Activated CD8-positive, alpha-beta T cell treated with anti-CD3 and anti-CD28 coated beads, Interleukin-2, amount 10 ng/mL, durations not matched to agents 7 days and 5 days (primary cell): ENCODE measurements around the gene ITIH2. TPM values are rescaled to one million over a fixed set of nuclear protein-coding genes. Genes with fewer than 3 reads are reported as not detected.
"Not testable (repeated sequence)": the region's sequence is repeated elsewhere in the genome, so short reads cannot be mapped to it uniquely, and the experiment has no call there.

Experiments
- ATAC-seq: fragments of 150-1000 bp; cut with Tn5 transposase; one replicate; pipeline ENCODE4 v1.10.0; 2021; ENCODE audit warnings: moderate library complexity
- CTCF ChIA-PET: fragments of 350-600 bp; sonication (Branson Sonifier 250); formaldehyde crosslinking; loops from one replicate; lab custom pipeline; 2021; ENCODE audit warnings: antibody characterized with exemption; lab: Charles Lee
- POLR2A ChIA-PET: fragments of 350-600 bp; sonication (Branson Sonifier 250); formaldehyde crosslinking; loops from one replicate; lab custom pipeline; 2021; ENCODE audit warnings: antibody characterized with exemption; lab: Charles Lee
- DNase-seq: peaks from one replicate; pipeline ENCODE4 v3.0.0-alpha.2; 2020
- H3K27ac Mint-ChIP-seq: one replicate; pipeline ENCODE4 v1.8.0; 2021; ENCODE audit warnings: mild to moderate bottlenecking, mixed read lengths
- H3K27me3 Mint-ChIP-seq: one replicate; pipeline ENCODE4 v1.8.0; 2021; ENCODE audit warnings: low read depth, mixed read lengths
- H3K36me3 Mint-ChIP-seq: one replicate; pipeline ENCODE4 v1.8.0; 2021; ENCODE audit warnings: low read depth, mixed read lengths
- H3K4me1 Mint-ChIP-seq: one replicate; pipeline ENCODE4 v1.8.0; 2021; ENCODE audit warnings: low read depth, mixed read lengths
- H3K4me3 Mint-ChIP-seq: one replicate; pipeline ENCODE4 v1.8.0; 2021; ENCODE audit warnings: mild to moderate bottlenecking, mixed read lengths
- H3K9me3 Mint-ChIP-seq: one replicate; pipeline ENCODE4 v1.8.0; 2022; ENCODE audit warnings: mixed read lengths; ENCODE audit not compliant: insufficient read depth
- total RNA-seq, 2 experiments: library from RNA; stranded (reverse); gene quantifications; one replicate each; pipeline ENCODE4 v1.2.3, GENCODE V29; 2021

The ITIH2 gene
- total RNA-seq, 2 experiments from 2014 or later = not detected

DNA sequence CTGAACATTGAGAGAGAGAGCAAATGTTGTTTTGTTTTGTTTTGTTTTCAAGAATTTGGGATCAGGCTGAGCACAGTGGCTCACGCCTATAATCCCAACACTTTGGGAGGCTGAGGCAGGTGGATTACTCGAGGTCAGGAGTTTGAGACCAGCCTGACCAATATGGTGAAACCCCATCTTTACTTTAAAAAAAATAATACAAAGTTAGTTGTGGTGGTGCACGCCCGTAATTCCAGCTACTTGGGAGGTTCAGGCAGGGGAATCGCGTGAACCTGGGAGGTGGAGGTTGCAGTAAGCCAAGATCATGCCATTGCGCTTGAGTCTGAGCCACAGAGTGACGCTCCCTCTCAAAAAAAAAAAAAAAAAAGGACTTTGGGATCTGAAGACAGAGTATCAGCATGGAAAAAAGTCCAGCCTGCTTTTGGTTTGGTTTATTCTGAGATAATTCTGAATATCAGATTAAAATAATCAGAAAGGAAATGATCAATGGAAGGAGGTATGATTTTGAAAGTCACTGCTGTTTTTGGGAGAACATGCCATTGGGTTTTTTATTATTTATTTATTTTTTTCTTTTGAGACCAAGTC, 1.9 kb upstream of the ITIH2 start:
- CTCF ChIA-PET = interaction anchor here (1.1 kb wide), 1 partner anchor 14 kb away, joined by 6 read pairs; no protein-coding TSS in a partner anchor
- ATAC-seq = no peak
- H3K4me1 Mint-ChIP-seq = no peaks in the 10 kb centered on the region

DNA sequence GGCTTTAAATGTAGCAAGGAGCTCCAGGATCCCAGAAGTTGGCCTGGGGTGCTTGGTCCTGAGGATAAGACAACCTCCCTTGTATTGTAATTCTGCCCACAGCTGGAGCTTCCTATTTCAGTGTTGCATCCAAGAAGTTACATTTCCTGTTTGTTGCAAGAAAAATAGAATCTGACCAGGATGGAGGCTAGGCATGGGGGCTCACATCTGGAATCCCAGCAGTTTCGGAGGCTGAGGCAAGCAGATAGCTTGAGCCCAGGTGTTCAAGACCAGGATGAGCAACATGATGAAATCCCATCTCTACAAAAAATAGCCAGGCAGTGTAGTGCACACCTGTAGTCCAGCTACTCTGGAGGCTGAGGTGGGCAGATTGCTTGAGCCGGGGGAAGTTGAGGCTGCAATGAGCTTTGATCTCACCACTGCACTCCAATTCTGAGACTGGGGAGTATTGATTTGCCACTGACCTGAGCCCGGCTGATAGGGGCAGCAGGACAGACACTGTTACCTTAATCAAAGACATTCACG, 766 bp upstream of the ITIH2 start:
- Mint-ChIP-seq H3K27me3 (peaks cover 38% of the 10 kb centered on the region), H3K36me3 (no peaks in the 10 kb centered on the region), H3K4me3 (no peak overlapping the region), H3K27ac (no peak overlapping the region), H3K9me3 (no peaks in the 10 kb centered on the region), H3K4me1 (no peaks in the 10 kb centered on the region)
- ChIA-PET POLR2A (no interaction called here), CTCF (interaction anchor here (1.1 kb wide), 1 partner anchor 15 kb away, joined by 6 read pairs; no protein-coding TSS in a partner anchor)
- no peak for ATAC-seq
- no peak for DNase-seq

More for the DNA sequence above, 1.9 kb upstream of the ITIH2 start:
- Mint-ChIP-seq H3K27me3 (peaks cover 30% of the 10 kb centered on the region), H3K9me3 (no peaks in the 10 kb centered on the region), H3K27ac (no peak overlapping the region), H3K36me3 (no peaks in the 10 kb centered on the region), H3K4me3 (no peak overlapping the region)
- no peak for DNase-seq
- POLR2A ChIA-PET = no interaction called here

DNA sequence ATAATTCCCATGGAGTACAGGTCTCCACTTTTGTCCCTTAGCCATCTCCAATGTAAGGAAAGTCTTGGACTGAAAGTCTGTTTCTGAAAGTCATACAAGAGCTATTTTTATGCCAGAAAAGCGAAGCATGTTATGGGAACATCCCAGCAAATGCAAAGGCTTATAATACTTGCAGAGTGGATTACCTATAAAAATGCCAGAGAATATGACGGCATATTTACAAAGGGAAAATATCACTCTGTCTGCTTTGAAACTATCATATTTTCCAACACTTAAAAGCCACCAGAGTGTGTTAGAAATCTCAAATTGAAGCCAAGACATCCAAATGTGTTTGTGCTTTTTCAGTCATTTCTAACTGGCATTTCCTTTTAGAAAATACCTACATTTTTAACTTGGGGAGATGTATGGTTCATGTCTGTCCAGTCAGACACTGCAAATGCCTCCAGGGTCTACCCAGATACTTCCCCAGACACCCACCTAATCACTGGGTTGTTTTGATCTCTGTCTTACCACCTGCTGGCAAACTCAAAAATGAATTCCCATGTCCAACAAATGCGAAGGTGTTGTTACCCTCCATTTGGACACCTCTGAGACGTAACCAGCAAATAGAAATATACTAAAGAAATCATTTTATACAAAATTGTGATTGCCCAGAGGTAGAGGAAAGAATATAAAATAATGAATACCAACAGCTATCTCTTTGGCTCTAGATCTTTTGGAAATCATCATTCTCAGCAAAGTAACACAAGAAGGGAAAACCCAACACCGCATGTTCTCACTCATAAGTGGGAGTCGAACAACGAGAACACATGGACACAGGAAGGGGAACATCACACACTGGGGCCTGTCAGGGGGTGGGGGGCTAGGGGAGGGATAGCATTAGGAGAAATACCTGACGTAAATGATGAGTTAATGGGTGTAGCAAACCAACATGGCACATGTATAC, 1.2 kb downstream of the ITIH2 start:
- H3K9me3 Mint-ChIP-seq = no peaks in the 10 kb centered on the region
- ChIA-PET POLR2A (no interaction called here), CTCF (no interaction called here)
- H3K36me3 Mint-ChIP-seq = no peaks in the 10 kb centered on the region
- no peak for ATAC-seq
- no peak for DNase-seq
- H3K27me3 Mint-ChIP-seq = peaks cover 48% of the 10 kb centered on the region
- no peak overlapping the region for H3K4me3 Mint-ChIP-seq
- H3K4me1 Mint-ChIP-seq = no peaks in the 10 kb centered on the region
- H3K27ac Mint-ChIP-seq = no peak overlapping the region

DNA sequence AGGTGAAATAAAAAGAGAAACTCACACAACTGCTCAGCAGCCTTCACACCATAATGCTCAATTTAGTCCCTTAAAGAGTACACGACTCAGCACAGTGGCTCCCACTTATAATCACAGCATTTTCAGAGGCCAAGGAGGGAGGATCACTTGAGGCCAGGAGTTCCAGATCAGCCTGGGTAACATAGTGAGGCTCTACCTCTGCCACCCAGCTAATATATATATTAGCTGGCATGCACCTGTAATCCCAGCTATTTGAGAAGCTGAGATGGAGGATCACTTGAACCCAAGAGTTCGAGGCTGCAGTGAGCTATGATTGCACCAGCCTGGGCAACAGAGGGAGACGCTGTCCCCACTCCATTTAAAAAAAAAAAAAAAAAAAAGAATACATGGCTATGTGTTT, 2.2 kb downstream of the ITIH2 start:
- Mint-ChIP-seq H3K27ac (no peak overlapping the region), H3K27me3 (peaks cover 48% of the 10 kb centered on the region), H3K36me3 (no peaks in the 10 kb centered on the region), H3K4me1 (no peaks in the 10 kb centered on the region), H3K9me3 (no peaks in the 10 kb centered on the region), H3K4me3 (no peak overlapping the region)
- ChIA-PET CTCF (no interaction called here), POLR2A (no interaction called here)
- ATAC-seq (no peak), DNase-seq (no peak)

DNA sequence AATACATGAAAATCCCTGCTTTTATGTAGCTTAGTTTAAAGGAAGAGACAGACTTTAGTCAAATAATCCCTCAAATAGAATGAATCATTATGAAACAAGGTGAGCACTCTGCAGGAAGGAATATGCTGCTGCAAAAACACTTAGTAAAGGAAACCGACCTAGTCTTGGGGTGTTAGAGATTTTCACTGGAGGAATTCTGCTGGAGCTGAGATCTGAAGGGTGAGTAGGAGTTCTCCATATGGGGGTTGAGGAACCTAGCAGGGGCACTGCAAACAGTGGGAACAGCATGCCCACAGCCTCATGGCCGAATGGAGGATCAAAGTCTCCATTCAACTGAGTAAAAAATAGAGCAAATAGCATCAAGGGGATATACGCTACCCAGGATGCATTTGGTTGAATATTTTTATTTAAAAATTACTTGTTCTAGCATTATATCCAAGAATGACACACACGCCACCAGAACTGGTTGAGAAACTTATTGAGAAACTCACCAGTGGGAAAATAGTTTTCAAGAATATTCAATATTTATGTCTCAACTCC, 3.5 kb downstream of the ITIH2 start:
- H3K4me1 Mint-ChIP-seq = no peaks in the 10 kb centered on the region
- ChIA-PET POLR2A (interaction anchor here (0.6 kb wide), 1 partner anchor 19 kb away, joined by 3 read pairs; no protein-coding TSS in a partner anchor), CTCF (interaction anchor here (1.0 to 1.8 kb wide), 2 partner anchors 18 to 20 kb away, joined by 4 to 5 read pairs; no protein-coding TSS in a partner anchor)
- no peaks in the 10 kb centered on the region for H3K9me3 Mint-ChIP-seq
- no peak overlapping the region for H3K4me3 Mint-ChIP-seq
- peaks cover 46% of the 10 kb centered on the region for H3K27me3 Mint-ChIP-seq
- H3K27ac Mint-ChIP-seq = no peak overlapping the region
- DNase-seq (no peak), ATAC-seq (no peak)
- no peaks in the 10 kb centered on the region for H3K36me3 Mint-ChIP-seq

DNA sequence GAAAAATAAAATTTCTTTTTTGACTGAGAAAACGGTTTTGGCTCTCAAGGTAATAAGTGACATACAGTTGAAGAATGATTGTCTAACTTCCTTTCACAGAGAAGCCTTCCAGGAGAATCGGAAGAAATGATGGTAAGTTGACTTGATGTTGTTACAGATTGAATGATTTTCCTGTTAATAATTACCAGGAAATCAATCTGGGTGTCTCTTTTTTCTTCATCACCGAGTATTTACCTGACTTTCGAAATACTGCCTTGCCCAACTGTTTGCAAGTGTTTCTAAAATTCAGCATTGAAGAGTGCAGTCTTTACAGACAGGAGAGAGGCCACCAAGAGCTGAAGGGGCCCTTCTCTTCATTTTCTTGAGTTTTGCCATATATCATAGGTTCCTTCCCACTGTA, 4.0 kb downstream of the ITIH2 start:
- H3K27ac Mint-ChIP-seq = no peak overlapping the region
- DNase-seq = no peak
- ChIA-PET CTCF (interaction anchor here (1.0 to 1.8 kb wide), 2 partner anchors 19 to 20 kb away, joined by 4 to 5 read pairs; no protein-coding TSS in a partner anchor), POLR2A (interaction anchor here (0.6 kb wide), 1 partner anchor 20 kb away, joined by 3 read pairs; no protein-coding TSS in a partner anchor)
- no peak overlapping the region for H3K4me3 Mint-ChIP-seq
- no peaks in the 10 kb centered on the region for H3K36me3 Mint-ChIP-seq
- H3K9me3 Mint-ChIP-seq = no peaks in the 10 kb centered on the region
- H3K4me1 Mint-ChIP-seq = no peaks in the 10 kb centered on the region
- peaks cover 46% of the 10 kb centered on the region for H3K27me3 Mint-ChIP-seq
- no peak for ATAC-seq

DNA sequence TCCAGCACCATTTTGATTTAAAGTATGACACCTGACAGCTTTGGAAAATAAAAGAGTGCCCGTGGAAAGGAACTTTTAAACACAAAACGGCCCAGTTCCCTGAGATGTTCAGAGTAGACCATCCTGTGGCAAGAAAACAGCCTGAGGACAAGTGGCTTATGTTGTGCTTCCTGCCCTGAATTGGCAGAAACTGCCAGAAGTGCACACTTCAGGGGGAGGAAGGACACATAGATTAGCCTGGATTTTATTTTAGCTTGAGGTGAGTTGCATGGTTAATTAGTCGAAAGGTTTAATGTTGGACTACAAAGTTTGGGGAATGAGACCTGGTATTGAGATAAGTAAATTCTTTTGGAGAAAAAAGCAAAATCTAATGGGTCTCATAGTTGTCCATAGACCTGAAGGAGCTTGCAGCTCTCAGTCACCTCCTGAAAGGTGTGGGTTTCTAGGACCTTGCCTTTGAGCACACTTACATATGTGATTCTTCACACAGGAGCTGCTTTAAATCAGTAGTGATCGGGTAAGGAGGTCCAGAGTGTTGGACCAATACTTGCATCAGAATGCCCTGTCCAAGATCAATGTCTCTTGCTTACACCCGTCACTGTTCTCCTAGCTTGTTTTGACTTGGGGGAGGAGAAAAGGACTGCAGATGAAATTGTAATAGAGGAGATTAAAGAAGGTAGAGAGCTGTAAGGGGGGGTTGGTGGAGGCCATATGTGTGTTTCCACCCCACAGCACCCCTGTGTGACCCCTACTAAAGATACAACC, 4.9 kb downstream of the ITIH2 start:
- no peak for ATAC-seq
- no peaks in the 10 kb centered on the region for H3K4me1 Mint-ChIP-seq
- H3K36me3 Mint-ChIP-seq = no peaks in the 10 kb centered on the region

DNA sequence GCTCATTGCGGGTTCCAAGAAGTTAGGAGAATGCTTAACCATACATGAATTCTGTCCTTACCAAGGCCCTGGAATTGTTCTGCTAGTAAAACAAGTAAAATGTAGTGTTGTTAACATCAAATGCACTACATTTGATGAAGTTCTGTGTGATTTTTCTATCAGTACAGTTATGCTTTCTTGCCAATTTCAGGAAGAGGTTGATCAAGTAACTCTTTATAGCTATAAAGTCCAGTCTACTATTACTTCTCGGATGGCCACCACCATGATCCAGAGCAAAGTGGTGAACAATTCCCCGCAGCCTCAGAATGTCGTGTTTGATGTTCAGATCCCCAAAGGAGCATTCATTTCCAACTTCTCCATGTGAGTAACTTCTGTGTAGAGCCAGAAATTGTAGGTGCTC, 5.7 kb downstream of the ITIH2 start:
- no peaks in the 10 kb centered on the region for H3K9me3 Mint-ChIP-seq
- H3K36me3 Mint-ChIP-seq = no peaks in the 10 kb centered on the region
- H3K27me3 Mint-ChIP-seq = peaks cover 33% of the 10 kb centered on the region
- H3K27ac Mint-ChIP-seq = no peak overlapping the region
- H3K4me3 Mint-ChIP-seq = no peak overlapping the region
- no peaks in the 10 kb centered on the region for H3K4me1 Mint-ChIP-seq
- DNase-seq (no peak), ATAC-seq (no peak)
- POLR2A ChIA-PET = no interaction called here
- CTCF ChIA-PET = interaction anchor here (2.4 kb wide), 1 partner anchor 22 kb away, joined by 9 read pairs; no protein-coding TSS in a partner anchor

More for the DNA sequence above, 4.9 kb downstream of the ITIH2 start:
- ChIA-PET CTCF (interaction anchor here (2.4 kb wide), 1 partner anchor 21 kb away, joined by 9 read pairs; no protein-coding TSS in a partner anchor), POLR2A (no interaction called here)
- no peak overlapping the region for H3K27ac Mint-ChIP-seq
- peaks cover 38% of the 10 kb centered on the region for H3K27me3 Mint-ChIP-seq
- no peak for DNase-seq
- H3K4me3 Mint-ChIP-seq = no peak overlapping the region
- H3K9me3 Mint-ChIP-seq = no peaks in the 10 kb centered on the region

DNA sequence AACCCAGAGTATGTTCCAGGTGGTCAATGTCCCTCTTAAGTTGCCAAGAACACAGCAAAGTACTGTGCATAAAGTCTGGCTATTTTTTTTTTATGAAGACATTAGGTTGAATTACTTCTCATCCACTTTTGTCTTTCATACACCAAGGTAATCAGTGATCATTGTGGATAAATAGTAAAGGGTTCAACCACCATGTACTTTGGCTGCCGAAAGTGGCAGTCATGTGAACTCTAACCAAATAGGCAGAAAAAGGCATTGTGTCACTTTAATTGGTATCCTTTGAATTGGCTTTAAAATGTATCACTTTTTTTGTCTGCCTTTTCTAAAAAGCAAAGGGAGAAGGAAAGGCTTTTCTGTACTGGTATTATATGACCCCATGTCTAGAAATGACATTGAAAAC, 7.3 kb downstream of the ITIH2 start:
- DNase-seq (no peak), ATAC-seq (no peak)
- H3K36me3 Mint-ChIP-seq = no peaks in the 10 kb centered on the region
- H3K4me3 Mint-ChIP-seq = no peak overlapping the region
- H3K27me3 Mint-ChIP-seq = peaks cover 30% of the 10 kb centered on the region
- H3K4me1 Mint-ChIP-seq = no peaks in the 10 kb centered on the region
- POLR2A ChIA-PET = no interaction called here
- CTCF ChIA-PET = interaction anchor here (2.4 kb wide), 1 partner anchor 24 kb away, joined by 9 read pairs; no protein-coding TSS in a partner anchor
- no peaks in the 10 kb centered on the region for H3K9me3 Mint-ChIP-seq
- H3K27ac Mint-ChIP-seq = no peak overlapping the region

DNA sequence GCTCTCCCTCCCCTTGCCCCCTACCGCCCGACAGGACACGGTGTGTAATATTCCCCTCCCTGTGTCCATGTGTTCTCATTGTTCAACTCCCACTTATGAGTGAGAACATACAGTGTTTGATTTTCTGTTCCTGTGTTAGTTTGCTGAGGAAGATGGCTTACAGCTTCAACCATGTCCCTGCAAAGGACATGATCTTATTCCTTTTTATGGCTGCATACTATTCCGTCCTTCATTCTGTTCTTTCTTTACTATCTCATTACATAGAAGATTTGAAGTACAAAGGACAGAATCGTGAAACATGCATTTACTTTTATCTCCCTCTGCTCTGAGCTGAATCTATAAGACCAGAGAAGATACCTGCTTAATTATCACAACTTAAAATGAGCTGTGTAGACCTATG, 8.0 kb downstream of the ITIH2 start:
- H3K4me1 Mint-ChIP-seq, H3K4me3 Mint-ChIP-seq, H3K27ac Mint-ChIP-seq, DNase-seq, H3K36me3 Mint-ChIP-seq, ATAC-seq, H3K9me3 Mint-ChIP-seq, POLR2A ChIA-PET: not testable (repeated sequence)
- CTCF ChIA-PET = interaction anchor here (1.0 kb wide), 1 partner anchor 24 kb away, joined by 3 read pairs; no protein-coding TSS in a partner anchor
- peaks cover 33% of the 10 kb centered on the region for H3K27me3 Mint-ChIP-seq

DNA sequence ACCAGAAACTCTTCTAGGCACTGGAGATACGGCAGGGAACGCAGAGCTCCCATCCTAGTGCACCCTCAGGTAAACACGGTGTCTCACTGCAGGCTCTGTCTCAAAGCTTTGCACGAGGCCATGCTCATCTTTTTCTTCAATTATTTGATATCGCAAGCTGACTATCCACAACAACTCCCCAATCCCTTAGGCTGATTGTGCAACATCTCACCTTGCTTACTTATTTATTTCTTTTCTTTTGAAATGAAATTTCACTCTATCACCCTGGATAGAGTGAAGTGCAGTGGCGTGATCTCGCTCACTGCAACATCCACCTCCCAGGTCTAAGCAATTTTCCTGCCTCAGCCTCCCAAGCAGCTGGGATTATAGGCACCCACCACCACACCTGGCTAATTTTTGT, 12.4 kb downstream of the ITIH2 start:
- POLR2A ChIA-PET = no interaction called here
- no peak for DNase-seq
- H3K4me1 Mint-ChIP-seq = peaks cover 23% of the 10 kb centered on the region
- no peak for ATAC-seq
- no peaks in the 10 kb centered on the region for H3K36me3 Mint-ChIP-seq
- peaks cover 18% of the 10 kb centered on the region for H3K27me3 Mint-ChIP-seq
- H3K4me3 Mint-ChIP-seq = no peak overlapping the region
- H3K9me3 Mint-ChIP-seq = no peaks in the 10 kb centered on the region
- CTCF ChIA-PET = no interaction called here
- H3K27ac Mint-ChIP-seq = no peak overlapping the region
